ENCODE results near the gene ZNF488. TPM values are rescaled to one million over a fixed set of nuclear protein-coding genes. Genes with fewer than 3 reads are reported as not detected.

The ZNF488 gene
- total RNA-seq, 1 donor from 2014 or later, result under 0.01 TPM

- H3K27me3 ChIP-seq (ENCODE audit: control insufficient read depth, insufficient read depth, low read length), result no peaks in the 10 kb centered on the region
- peak overlapping the region; percentile 61 for H3K4me3 ChIP-seq (ENCODE audit: low read depth, low read length)
- TF ChIP-seq CTCF (IDR thresholded peaks at IDR 0.05; ENCODE audit: insufficient read depth, low read length, severe bottlenecking), result no peak
- DNase-seq (ENCODE audit: low read depth) (peak; percentile 19), FAIRE-seq (no peak)
- H3K36me3 ChIP-seq (ENCODE audit: control insufficient read depth, insufficient read depth, low read length), result no peaks in the 10 kb centered on the region
Measured at GRCh38 chr10:47383261-47384147, 589 bp downstream of the ZNF488 start.

GRCh38 chr10:47381427-47382379, 2.4 kb downstream of the ZNF488 start:
- no peak for DNase-seq (ENCODE audit: low read depth)
- no peak for TF ChIP-seq CTCF (IDR thresholded peaks at IDR 0.05; ENCODE audit: insufficient read depth, low read length, severe bottlenecking)
- Histone ChIP-seq H3K36me3 (ENCODE audit: control insufficient read depth, insufficient read depth, low read length) (no peaks in the 10 kb centered on the region), H3K27me3 (ENCODE audit: control insufficient read depth, insufficient read depth, low read length) (no peaks in the 10 kb centered on the region), H3K4me3 (ENCODE audit: low read depth, low read length) (no peak overlapping the region)
- FAIRE-seq, result no peak

GRCh38 chr10:47381103-47381395, 3.0 kb downstream of the ZNF488 start:
- Histone ChIP-seq H3K27me3 (ENCODE audit: control insufficient read depth, insufficient read depth, low read length) (no peaks in the 10 kb centered on the region), H3K4me3 (ENCODE audit: low read depth, low read length) (no peak overlapping the region), H3K36me3 (ENCODE audit: control insufficient read depth, insufficient read depth, low read length) (no peaks in the 10 kb centered on the region)
- FAIRE-seq (no peak), DNase-seq (ENCODE audit: low read depth) (no peak)
- no peak for TF ChIP-seq CTCF (IDR thresholded peaks at IDR 0.05; ENCODE audit: insufficient read depth, low read length, severe bottlenecking)

GRCh38 chr10:47380341-47381102, 3.6 kb downstream of the ZNF488 start:
- Histone ChIP-seq H3K27me3 (ENCODE audit: control insufficient read depth, insufficient read depth, low read length) (no peaks in the 10 kb centered on the region), H3K4me3 (ENCODE audit: low read depth, low read length) (no peak overlapping the region), H3K36me3 (ENCODE audit: control insufficient read depth, insufficient read depth, low read length) (no peaks in the 10 kb centered on the region)
- TF ChIP-seq CTCF (IDR thresholded peaks at IDR 0.05; ENCODE audit: insufficient read depth, low read length, severe bottlenecking), result no peak
- no peak for DNase-seq (ENCODE audit: low read depth)
- no peak for FAIRE-seq

DNA sequence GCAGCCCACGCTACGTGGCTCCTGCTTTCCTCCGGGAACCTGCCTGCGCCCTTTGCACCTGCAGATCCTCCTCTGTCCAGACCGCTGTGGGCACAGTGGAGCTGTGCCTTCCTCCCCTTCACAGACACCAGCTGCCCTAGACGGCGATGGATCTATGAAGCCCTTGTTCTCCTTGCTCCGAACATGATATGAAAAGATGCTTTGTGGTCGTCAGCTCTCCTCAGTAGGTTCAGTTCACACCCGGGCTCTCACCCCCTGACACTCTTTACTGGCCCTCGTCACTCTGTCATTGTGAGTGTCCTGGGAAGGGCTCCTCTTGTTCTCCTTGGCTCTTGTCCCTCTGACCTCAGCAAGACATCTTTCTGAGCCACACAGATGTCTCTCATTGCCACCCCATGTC, 4.2 kb downstream of the ZNF488 start:
- no peak for FAIRE-seq
- DNase-seq (ENCODE audit: low read depth), result no peak
- Histone ChIP-seq H3K27me3 (ENCODE audit: control insufficient read depth, insufficient read depth, low read length) (no peaks in the 10 kb centered on the region), H3K4me3 (ENCODE audit: low read depth, low read length) (no peak overlapping the region), H3K36me3 (ENCODE audit: control insufficient read depth, insufficient read depth, low read length) (no peaks in the 10 kb centered on the region)
- no peak for TF ChIP-seq CTCF (IDR thresholded peaks at IDR 0.05; ENCODE audit: insufficient read depth, low read length, severe bottlenecking)

Data from bronchial epithelial cell (primary cell).